Ascending aorta (tissue), 2 donors: ENCODE results near the gene FAM228A. TPM values are rescaled to one million over a fixed set of nuclear protein-coding genes. Genes with fewer than 3 reads are reported as not detected.
"Not testable (repeated sequence)": the region's sequence is repeated elsewhere in the genome, so short reads cannot be mapped to it uniquely, and the experiment has no call there.

Experiments
- DNase-seq, 2 donors: peaks; one replicate each; pipeline ENCODE4 v3.0.0-alpha.2; 2019; ENCODE audit warnings: low spot score in 2 of 2
- H3K27ac ChIP-seq, 2 donors: fragments of 200-600 bp; sonication (generic); one replicate each; pipeline ENCODE4 v1.5.1; 2016 to 2017; ENCODE audit warnings: mild to moderate bottlenecking in 1 of 2
- H3K27me3 ChIP-seq: fragments of 200-600 bp; sonication (generic); one replicate; pipeline ENCODE4 v1.5.1; 2017
- H3K36me3 ChIP-seq, 2 donors: fragments of 200-600 bp; sonication (generic); one replicate each; pipeline ENCODE4 v1.5.1; 2016
- H3K4me1 ChIP-seq, 2 donors: fragments of 200-600 bp; sonication (generic); one replicate each; pipeline ENCODE4 v1.5.1; 2016 to 2017; ENCODE audit warnings: mild to moderate bottlenecking in 1 of 2
- H3K4me3 ChIP-seq, 2 donors: fragments of 200-600 bp; sonication (generic); one replicate each; pipeline ENCODE4 v1.5.1; 2016 to 2017; ENCODE audit warnings: mild to moderate bottlenecking in 1 of 2
- H3K9me3 ChIP-seq, 2 donors: fragments of 200-600 bp; sonication (generic); one replicate each; pipeline ENCODE4 v1.5.1; 2016
- CTCF ChIP-seq, 3 experiments: fragments of 200-600 bp in 2 of 3; fragments of 450-650 bp in 1 of 3; sonication (generic) in 2 of 3; IDR thresholded peaks; one replicate each; pipeline ENCODE4 v1.5.1; 2016 to 2019; ENCODE audit warnings: antibody characterized with exemption in 3 of 3, mild to moderate bottlenecking in 1 of 3, moderate library complexity in 1 of 3
- intact Hi-C: fragments of 100-400 bp; cut with DNase I; formaldehyde crosslinking; loops from one replicate; pipeline ENCODE4 v1.15.1; 2023
- total RNA-seq: library from RNA; depleted of rRNA; stranded (reverse); fragments of >200 nt; gene quantifications from one replicate; pipeline ENCODE4 v1.1.0, GENCODE V29; 2016

FAM228A gene
- not detected for total RNA-seq

GRCh38 chr2:24174851-24175277 lies at the start of gene FAM228A:
TSS of gene FAM228A (plus strand) at chr2:24175053. CDS start at chr2:24175481, 428 bp downstream.
- Histone ChIP-seq H3K4me3 (peak within 1 kb of the TSS in 1 of 2 donors; percentile 49), H3K9me3 (no peaks in the 10 kb centered on the region), H3K27me3 (no peaks in the 10 kb centered on the region), H3K27ac (peak within 1 kb of the TSS in 1 of 2 donors; percentile 29), H3K36me3 (no peaks in the 10 kb centered on the region), H3K4me1 (no peaks in the 10 kb centered on the region)
- no peak for DNase-seq
- no peak for TF ChIP-seq CTCF (IDR thresholded peaks at IDR 0.05)
- intact Hi-C loops = no loop called here

- no peak for DNase-seq
- TF ChIP-seq CTCF (IDR thresholded peaks at IDR 0.05) = no peak
- intact Hi-C loops = loop anchor here (10.0 kb wide), 1 partner anchor 239 kb away; the partner anchor contains the start of gene ITSN2
- Histone ChIP-seq H3K36me3 (no peaks in the 10 kb centered on the region), H3K27ac (no peak overlapping the region), H3K4me1 (peaks cover 0 to 8% of the 10 kb centered on the region in 2 donors), H3K9me3 (no peaks in the 10 kb centered on the region), H3K27me3 (no peaks in the 10 kb centered on the region), H3K4me3 (no peak overlapping the region)
Measured at GRCh38 chr2:24125956-24126355, 48.9 kb upstream of the FAM228A start.

GRCh38 chr2:24132543-24132942 lies 42.3 kb upstream of the FAM228A start:
- H3K27ac ChIP-seq = no peak overlapping the region
- H3K36me3 ChIP-seq = peaks cover 0 to 3% of the 10 kb centered on the region in 2 donors
- no peaks in the 10 kb centered on the region for H3K4me1 ChIP-seq
- H3K27me3 ChIP-seq = no peaks in the 10 kb centered on the region
- TF ChIP-seq CTCF (IDR thresholded peaks at IDR 0.05) = no peak
- H3K9me3 ChIP-seq = peaks cover 0 to 9% of the 10 kb centered on the region in 2 donors
- intact Hi-C loops = no loop called here
- no peak overlapping the region for H3K4me3 ChIP-seq
- DNase-seq = no peak

- H3K9me3 ChIP-seq, H3K27me3 ChIP-seq, H3K27ac ChIP-seq, H3K4me1 ChIP-seq, intact Hi-C loops, H3K4me3 ChIP-seq, DNase-seq: not testable (repeated sequence)
- H3K36me3 ChIP-seq = peaks cover 0 to 24% of the 10 kb centered on the region in 2 donors
Measured at GRCh38 chr2:24140305-24140704, 34.5 kb upstream of the FAM228A start.

GRCh38 chr2:24147364-24147763 lies 27.5 kb upstream of the FAM228A start:
- Histone ChIP-seq H3K4me3 (no peak overlapping the region), H3K27ac (no peak overlapping the region), H3K36me3 (peaks cover 0 to 58% of the 10 kb centered on the region in 2 donors), H3K9me3 (peaks cover 4 to 18% of the 10 kb centered on the region in 2 donors), H3K4me1 (no peaks in the 10 kb centered on the region), H3K27me3 (no peaks in the 10 kb centered on the region)
- intact Hi-C loops = no loop called here
- no peak for TF ChIP-seq CTCF (IDR thresholded peaks at IDR 0.05)
- DNase-seq = no peak

GRCh38 chr2:24152413-24153197 lies 22.2 kb upstream of the FAM228A start:
- Histone ChIP-seq H3K9me3 (peaks cover 4 to 7% of the 10 kb centered on the region in 2 donors), H3K36me3 (peaks cover 5 to 38% of the 10 kb centered on the region in 2 donors), H3K4me3 (no peak overlapping the region), H3K4me1 (no peaks in the 10 kb centered on the region), H3K27me3 (no peaks in the 10 kb centered on the region), H3K27ac (no peak overlapping the region)
- no peak for TF ChIP-seq CTCF (IDR thresholded peaks at IDR 0.05)
- intact Hi-C loops = no loop called here
- no peak for DNase-seq
